GM23338 (cell line): ENCODE results near the gene ERO1A. TPM values are rescaled to one million over a fixed set of nuclear protein-coding genes. Genes with fewer than 3 reads are reported as not detected.

ENCODE experiments used
- ATAC-seq: fragments of 200-7000 bp; cut with Tn5 transposase; 3 replicates; pipeline ENCODE4 v1.9.1; 2020
- DNase-seq: peaks from one replicate; pipeline ENCODE4 v3.0.0-alpha.2; 2015; ENCODE audit warnings: low spot score
- H2AFZ ChIP-seq: fragments of 200-600 bp; sonication (generic); 2 replicates; pipeline ENCODE4 v1.8.0; 2016; ENCODE audit warnings: antibody characterized with exemption, mild to moderate bottlenecking, moderate library complexity
- H3F3A ChIP-seq: fragments of 200-600 bp; sonication (generic); replicated peaks from 2 replicates; pipeline ENCODE4 v1.8.0; 2017; ENCODE audit warnings: antibody characterized with exemption, mixed run types, low read depth
- H3K27ac ChIP-seq: fragments of 200-600 bp; sonication (generic); 2 replicates; pipeline ENCODE4 v1.6.1; 2016; ENCODE audit warnings: low read depth
- H3K27me3 ChIP-seq: fragments of 200-600 bp; sonication (generic); 2 replicates; pipeline ENCODE4 v1.8.0; 2016; ENCODE audit warnings: mild to moderate bottlenecking, mixed run types, moderate library complexity; ENCODE audit not compliant: insufficient read depth
- H3K36me3 ChIP-seq: fragments of 200-600 bp; sonication (generic); 2 replicates; pipeline ENCODE4 v1.8.0; 2016; ENCODE audit warnings: mild to moderate bottlenecking; ENCODE audit not compliant: insufficient read depth
- H3K4me1 ChIP-seq: fragments of 200-600 bp; sonication (generic); 2 replicates; pipeline ENCODE4 v1.8.0; 2016; ENCODE audit warnings: mild to moderate bottlenecking, moderate library complexity; ENCODE audit not compliant: insufficient read depth
- H3K4me2 ChIP-seq: fragments of 200-600 bp; sonication (generic); 2 replicates; pipeline ENCODE4 v1.7.1; 2017; ENCODE audit warnings: mixed run types
- H3K4me3 ChIP-seq: fragments of 200-600 bp; sonication (generic); 2 replicates; pipeline ENCODE4 v1.6.1; 2016; ENCODE audit warnings: mixed run types
- H3K79me2 ChIP-seq: fragments of 200-600 bp; sonication (generic); replicated peaks from 2 replicates; pipeline ENCODE4 v1.8.0; 2017; ENCODE audit warnings: mild to moderate bottlenecking; ENCODE audit not compliant: insufficient read depth
- H3K9me2 ChIP-seq: fragments of 200-600 bp; sonication (generic); 2 replicates; pipeline ENCODE4 v1.8.0; 2017; ENCODE audit not compliant: insufficient read depth
- H4K20me1 ChIP-seq: fragments of 200-600 bp; sonication (generic); replicated peaks from 2 replicates; pipeline ENCODE4 v1.8.0; 2017; ENCODE audit warnings: mild to moderate bottlenecking; ENCODE audit not compliant: insufficient read depth
- H3K27ac Mint-ChIP-seq: 2 replicates; pipeline ENCODE4 v1.8.0; 2020; ENCODE audit warnings: inconsistent platforms, mild to moderate bottlenecking, moderate library complexity, mixed read lengths
- H3K27me3 Mint-ChIP-seq: 3 replicates; pipeline ENCODE4 v1.8.0; 2022; ENCODE audit warnings: low read depth, mild to moderate bottlenecking, moderate library complexity, mixed read lengths, inconsistent platforms; ENCODE audit not compliant: insufficient read depth, poor library complexity
- H3K36me3 Mint-ChIP-seq: 3 replicates; pipeline ENCODE4 v1.8.0; 2021; ENCODE audit warnings: low read depth, mild to moderate bottlenecking, inconsistent platforms, moderate library complexity, mixed read lengths
- H3K4me1 Mint-ChIP-seq: 3 replicates; pipeline ENCODE4 v1.8.0; 2020; ENCODE audit warnings: mild to moderate bottlenecking, inconsistent platforms, mixed read lengths
- H3K4me3 Mint-ChIP-seq: 3 replicates; pipeline ENCODE4 v1.8.0; 2021; ENCODE audit warnings: moderate library complexity, mild to moderate bottlenecking, inconsistent platforms, mixed read lengths
- H3K9me3 Mint-ChIP-seq: 3 replicates; pipeline ENCODE4 v1.8.0; 2020; ENCODE audit warnings: moderate library complexity, mild to moderate bottlenecking, inconsistent platforms, mixed read lengths
- CREB1 ChIP-seq: fragments of 250-450 bp; sonication (Bioruptor Pico); IDR thresholded peaks from 2 replicates; pipeline ENCODE4 v1.5.0; 2020; ENCODE audit warnings: low read depth, mild to moderate bottlenecking, moderate library complexity
- EZH2 ChIP-seq: fragments of 200-600 bp; sonication (generic); IDR thresholded peaks from one replicate; pipeline ENCODE4 v1.8.0; 2017; ENCODE audit warnings: antibody characterized with exemption, mild to moderate bottlenecking, low read depth; ENCODE audit not compliant: unreplicated experiment
- EZH2phosphoT487 ChIP-seq: fragments of 200-600 bp; sonication (generic); IDR thresholded peaks from one replicate; pipeline ENCODE4 v1.8.1; 2018; ENCODE audit warnings: antibody characterized with exemption; ENCODE audit not compliant: unreplicated experiment
- JUNB ChIP-seq: IDR thresholded peaks from one replicate; pipeline ENCODE4 v1.6.1; 2016; ENCODE audit warnings: antibody characterized with exemption; ENCODE audit not compliant: unreplicated experiment
- NANOG ChIP-seq: IDR thresholded peaks from 2 replicates; pipeline ENCODE4 v1.6.1; 2016; ENCODE audit warnings: antibody characterized with exemption, borderline replicate concordance
- POLR2AphosphoS5 ChIP-seq: IDR thresholded peaks from 2 replicates; pipeline ENCODE4 v1.6.1; 2016; ENCODE audit warnings: antibody characterized with exemption, low read depth
- REST ChIP-seq: IDR thresholded peaks from one replicate; pipeline ENCODE4 v1.6.1; 2018; ENCODE audit warnings: antibody characterized with exemption; ENCODE audit not compliant: unreplicated experiment
- STAT1 ChIP-seq: IDR thresholded peaks from one replicate; pipeline ENCODE4 v1.6.1; 2016; ENCODE audit warnings: antibody characterized with exemption; ENCODE audit not compliant: unreplicated experiment
- ZNF114 ChIP-seq: fragments of 250-450 bp; sonication (Bioruptor Pico); IDR thresholded peaks from 2 replicates; pipeline ENCODE4 v1.5.0; 2020; ENCODE audit warnings: mild to moderate bottlenecking, moderate library complexity
- ZNF331 ChIP-seq: fragments of 250-450 bp; sonication (Bioruptor Pico); IDR thresholded peaks from 2 replicates; pipeline ENCODE4 v1.5.0; 2020; ENCODE audit warnings: low read depth, mild to moderate bottlenecking, moderate library complexity
- ZNF462 ChIP-seq: fragments of 250-450 bp; sonication (Bioruptor Pico); IDR thresholded peaks from 2 replicates; pipeline ENCODE4 v1.5.0; 2020; ENCODE audit warnings: mild to moderate bottlenecking, moderate library complexity
- polyA plus RNA-seq: library from polyadenylated mRNA; unstranded; fragments of >200 nt; fragmentation: Nextera tagmentation; extraction: Ambion mirVana; gene quantifications from 2 replicates; pipeline ENCODE4 v1.2.1, GENCODE V29; 2016
- total RNA-seq: library from RNA; depleted of rRNA; stranded (reverse); fragments of >200 nt; shearing (Covaris generic); gene quantifications from 2 replicates; pipeline ENCODE4 v1.2.3, GENCODE V29; 2014
- TF ChIP-seq, protein P1 (sequence below): IDR thresholded peaks from 2 replicates; pipeline ENCODE4 v1.6.1; 2016; ENCODE audit warnings: antibody characterized with exemption
- TF ChIP-seq, protein P2 (sequence below), 2 experiments: fragments of 200-600 bp in 1 of 2; sonication (generic) in 1 of 2; conservative IDR thresholded peaks; 2 replicates each; pipeline versions ENCODE4 v1.5.1 to v1.6.1; 2016 to 2017; ENCODE audit warnings: antibody characterized with exemption in 2 of 2, low read depth in 2 of 2, mild to moderate bottlenecking in 2 of 2, moderate library complexity in 1 of 2

ERO1A gene
- total and polyA plus RNA-seq, 2 experiments from 2014 or later: 25.2 to 44.7 TPM

DNA sequence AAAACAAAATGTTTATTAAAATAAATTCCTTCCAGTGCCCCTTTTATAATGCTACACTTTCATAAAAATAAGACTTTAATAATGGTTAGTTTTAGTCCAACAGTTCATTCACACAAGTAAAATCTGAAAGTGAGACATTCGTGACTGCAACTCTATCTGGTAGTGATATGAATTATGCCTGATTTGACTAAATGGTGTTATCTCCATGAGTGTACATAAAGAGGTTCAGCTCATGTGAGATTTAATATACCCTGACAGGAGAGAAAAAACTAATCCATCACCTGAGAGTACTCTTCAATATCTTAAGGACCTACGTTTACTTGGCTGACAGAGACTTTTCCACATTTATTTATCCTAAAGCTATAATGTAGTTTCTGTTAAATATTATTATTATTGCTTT lies 34.0 kb downstream of the ERO1A start:
- Mint-ChIP-seq H3K9me3 (no peaks in the 10 kb centered on the region), H3K4me1 (peaks cover 15% of the 10 kb centered on the region), H3K36me3 (peaks cover 16% of the 10 kb centered on the region), H3K27ac (no peak overlapping the region), H3K4me3 (no peak overlapping the region), H3K27me3 (no peaks in the 10 kb centered on the region)
- no peaks in the 10 kb centered on the region for H3F3A ChIP-seq
- no peak for ATAC-seq
- no peaks in the 10 kb centered on the region for H3K79me2 ChIP-seq
- H3K4me1 ChIP-seq: peaks cover 4% of the 10 kb centered on the region; the same call in 1 of the 2 replicates
- DNase-seq: no peak
- H4K20me1 ChIP-seq: no peaks in the 10 kb centered on the region
- no peaks in the 10 kb centered on the region for H3K27me3 ChIP-seq
- no peak overlapping the region for H3K4me3 ChIP-seq
- H2AFZ ChIP-seq: no peak overlapping the region
- TF ChIP-seq JUNB: no peak
- TF ChIP-seq NANOG: no peak
- TF ChIP-seq CREB1 (CRISPR knock-in tag): no peak
- TF ChIP-seq, protein P1, sequence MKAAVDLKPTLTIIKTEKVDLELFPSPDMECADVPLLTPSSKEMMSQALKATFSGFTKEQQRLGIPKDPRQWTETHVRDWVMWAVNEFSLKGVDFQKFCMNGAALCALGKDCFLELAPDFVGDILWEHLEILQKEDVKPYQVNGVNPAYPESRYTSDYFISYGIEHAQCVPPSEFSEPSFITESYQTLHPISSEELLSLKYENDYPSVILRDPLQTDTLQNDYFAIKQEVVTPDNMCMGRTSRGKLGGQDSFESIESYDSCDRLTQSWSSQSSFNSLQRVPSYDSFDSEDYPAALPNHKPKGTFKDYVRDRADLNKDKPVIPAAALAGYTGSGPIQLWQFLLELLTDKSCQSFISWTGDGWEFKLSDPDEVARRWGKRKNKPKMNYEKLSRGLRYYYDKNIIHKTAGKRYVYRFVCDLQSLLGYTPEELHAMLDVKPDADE: no peak
- no peak for TF ChIP-seq ZNF331
- no peak for TF ChIP-seq EZH2phosphoT487
- TF ChIP-seq, protein P2, sequence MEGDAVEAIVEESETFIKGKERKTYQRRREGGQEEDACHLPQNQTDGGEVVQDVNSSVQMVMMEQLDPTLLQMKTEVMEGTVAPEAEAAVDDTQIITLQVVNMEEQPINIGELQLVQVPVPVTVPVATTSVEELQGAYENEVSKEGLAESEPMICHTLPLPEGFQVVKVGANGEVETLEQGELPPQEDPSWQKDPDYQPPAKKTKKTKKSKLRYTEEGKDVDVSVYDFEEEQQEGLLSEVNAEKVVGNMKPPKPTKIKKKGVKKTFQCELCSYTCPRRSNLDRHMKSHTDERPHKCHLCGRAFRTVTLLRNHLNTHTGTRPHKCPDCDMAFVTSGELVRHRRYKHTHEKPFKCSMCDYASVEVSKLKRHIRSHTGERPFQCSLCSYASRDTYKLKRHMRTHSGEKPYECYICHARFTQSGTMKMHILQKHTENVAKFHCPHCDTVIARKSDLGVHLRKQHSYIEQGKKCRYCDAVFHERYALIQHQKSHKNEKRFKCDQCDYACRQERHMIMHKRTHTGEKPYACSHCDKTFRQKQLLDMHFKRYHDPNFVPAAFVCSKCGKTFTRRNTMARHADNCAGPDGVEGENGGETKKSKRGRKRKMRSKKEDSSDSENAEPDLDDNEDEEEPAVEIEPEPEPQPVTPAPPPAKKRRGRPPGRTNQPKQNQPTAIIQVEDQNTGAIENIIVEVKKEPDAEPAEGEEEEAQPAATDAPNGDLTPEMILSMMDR (conservative IDR thresholded peaks at IDR 0.05; ENCODE audit: low read depth in 2 of 2): no peak
- TF ChIP-seq STAT1: no peak
- no peak for TF ChIP-seq EZH2
- no peak for TF ChIP-seq REST
- TF ChIP-seq POLR2AphosphoS5: no peak
- TF ChIP-seq ZNF462: no peak
- no peak for TF ChIP-seq ZNF114 (CRISPR knock-in tag)
- H3K4me2 ChIP-seq: no peak overlapping the region
- no peaks in the 10 kb centered on the region for H3K9me2 ChIP-seq
- H3K36me3 ChIP-seq: peaks cover 8% of the 10 kb centered on the region
- H3K27ac ChIP-seq: no peak overlapping the region
